HEK293 (cell line): ENCODE results near the gene CENPX.

Experiments used
- CTCF ChIP-seq: fragments of 450-650 bp; formaldehyde crosslinking; IDR thresholded peaks from 2 replicates; pipeline ENCODE4 v1.5.1; 2016; ENCODE audit warnings: missing biosample characterization, missing genetic modification characterization
- SP2 ChIP-seq: fragments of 450-650 bp; formaldehyde crosslinking; IDR thresholded peaks from 2 replicates; pipeline ENCODE4 v1.5.1; 2016; ENCODE audit warnings: missing biosample characterization, missing genetic modification characterization
- ZNF274 ChIP-seq, 2 experiments: fragments of 200-500 bp in 1 of 2; fragments of 450-650 bp in 1 of 2; sonication (Bioruptor generic) in 1 of 2; formaldehyde crosslinking in 1 of 2; IDR thresholded peaks; 2 replicates each; pipeline versions ENCODE4 v1.5.1 to v1.6.1; 2014 to 2016; ENCODE audit warnings: borderline replicate concordance in 1 of 2, inconsistent platforms in 1 of 2, low read length in 1 of 2, missing biosample characterization in 1 of 2, missing genetic modification characterization in 1 of 2

- TF ChIP-seq CTCF (no peak), SP2 (tag by site-specific recombination) (peak; percentile 37; the same call in 1 of the 2 replicates), ZNF274 (IDR thresholded peaks at IDR 0.05; ENCODE audit: low read length) (no peak), ZNF274 (tag by site-specific recombination; IDR thresholded peaks at IDR 0.05; ENCODE audit: borderline replicate concordance) (no peak)
Observed at GRCh38 chr17:81976332-81977210, 46.1 kb downstream of the CENPX start.
